A204.1 (cell line): Measurements from ENCODE around the gene PLA2G4E.

Source experiments
- FAIRE-seq: peaks from 2 replicates; lab custom pipeline; 2012; peaks lifted over from hg19 to GRCh38; lab: Jason Lieb, UNC

The PLA2G4E gene

GRCh38 chr15:41933771-41934170 is 87.1 kb downstream of the PLA2G4E start:
- FAIRE-seq, result no peak

GRCh38 chr15:41933326-41933725 is 87.5 kb downstream of the PLA2G4E start:
- no peak for FAIRE-seq

GRCh38 chr15:41932511-41933289 is 88.1 kb downstream of the PLA2G4E start:
- no peak for FAIRE-seq

GRCh38 chr15:41932101-41932500 is 88.7 kb downstream of the PLA2G4E start:
- no peak for FAIRE-seq
